H9 (cell line): ENCODE measurements around the gene NCEH1. TPM values are rescaled to one million over a fixed set of nuclear protein-coding genes. Genes with fewer than 3 reads are reported as not detected.

Source experiments
- DNase-seq: peaks from one replicate; pipeline ENCODE4 v3.0.0-alpha.2; 2017
- H2AFZ ChIP-seq: one replicate; pipeline ENCODE4 v1.6.1; 2013; ENCODE audit warnings: mild to moderate bottlenecking, low read length, control low read depth, moderate library complexity
- H2AK5ac ChIP-seq: 2 replicates; pipeline ENCODE4 v1.6.1; 2013; ENCODE audit warnings: low read length, control low read depth, mixed read lengths; ENCODE audit not compliant: insufficient read length
- H2BK120ac ChIP-seq: one replicate; pipeline ENCODE4 v1.6.1; 2013; ENCODE audit warnings: low read depth, mild to moderate bottlenecking, low read length, control low read depth, inconsistent platforms; ENCODE audit not compliant: poor library complexity, severe bottlenecking
- H2BK12ac ChIP-seq: 2 replicates; pipeline ENCODE4 v1.6.1; 2013; ENCODE audit warnings: low read length, control low read depth, mixed read lengths, low read depth; ENCODE audit not compliant: insufficient read length
- H2BK15ac ChIP-seq: 2 replicates; pipeline ENCODE4 v1.6.1; 2013; ENCODE audit warnings: low read depth, low read length, control low read depth
- H2BK20ac ChIP-seq: one replicate; pipeline ENCODE4 v1.6.1; 2013; ENCODE audit warnings: low read depth, mild to moderate bottlenecking, low read length, control low read depth, inconsistent platforms; ENCODE audit not compliant: poor library complexity, severe bottlenecking
- H2BK5ac ChIP-seq: 2 replicates; pipeline ENCODE4 v1.6.1; 2013; ENCODE audit warnings: low read length, control low read depth, mixed read lengths; ENCODE audit not compliant: insufficient read length
- H3K14ac ChIP-seq: 2 replicates; pipeline ENCODE4 v1.6.1; 2013; ENCODE audit warnings: low read length, control low read depth; ENCODE audit not compliant: insufficient read depth
- H3K18ac ChIP-seq: 2 replicates; pipeline ENCODE4 v1.6.1; 2013; ENCODE audit warnings: low read depth, mild to moderate bottlenecking, mixed read lengths, low read length, control low read depth; ENCODE audit not compliant: insufficient read length
- H3K23ac ChIP-seq: 2 replicates; pipeline ENCODE4 v1.6.1; 2013; ENCODE audit warnings: low read length, control low read depth, mixed read lengths, low read depth; ENCODE audit not compliant: insufficient read length
- H3K23me2 ChIP-seq: 2 replicates; pipeline ENCODE4 v1.6.1; 2013; ENCODE audit warnings: low read depth, mild to moderate bottlenecking, mixed read lengths, low read length, control low read depth; ENCODE audit not compliant: insufficient read length, poor library complexity, severe bottlenecking
- H3K27ac ChIP-seq: 2 replicates; pipeline ENCODE4 v1.5.1; 2013; ENCODE audit warnings: low read length, control low read depth, mixed read lengths, low read depth; ENCODE audit not compliant: insufficient read length
- H3K27me3 ChIP-seq: 2 replicates; pipeline ENCODE4 v1.6.1; 2013; ENCODE audit warnings: low read length, control low read depth, inconsistent platforms; ENCODE audit not compliant: insufficient read depth
- H3K4ac ChIP-seq: 2 replicates; pipeline ENCODE4 v1.6.1; 2013; ENCODE audit warnings: low read depth, mild to moderate bottlenecking, control low read depth, inconsistent platforms, low read length, moderate library complexity
- H3K4me1 ChIP-seq: 2 replicates; pipeline ENCODE4 v1.6.1; 2013; ENCODE audit warnings: low read length, control low read depth, inconsistent platforms; ENCODE audit not compliant: insufficient read depth
- H3K4me2 ChIP-seq: 2 replicates; pipeline ENCODE4 v1.6.1; 2013; ENCODE audit warnings: low read length, control low read depth, mixed read lengths; ENCODE audit not compliant: insufficient read length, insufficient read depth
- H3K56ac ChIP-seq: 2 replicates; pipeline ENCODE4 v1.6.1; 2013; ENCODE audit warnings: low read depth, mild to moderate bottlenecking, mixed read lengths, low read length, control low read depth; ENCODE audit not compliant: insufficient read length
- H3K79me1 ChIP-seq: 2 replicates; pipeline ENCODE4 v1.6.1; 2013; ENCODE audit warnings: low read depth, mild to moderate bottlenecking, moderate library complexity, low read length, control low read depth, inconsistent platforms; ENCODE audit not compliant: insufficient read depth, poor library complexity, severe bottlenecking
- H3K79me2 ChIP-seq: 2 replicates; pipeline ENCODE4 v1.6.1; 2013; ENCODE audit warnings: low read length, control low read depth, inconsistent platforms; ENCODE audit not compliant: insufficient read depth
- H3K9ac ChIP-seq: 2 replicates; pipeline ENCODE4 v1.6.1; 2013; ENCODE audit warnings: low read length, control low read depth, mixed read lengths; ENCODE audit not compliant: insufficient read length; ENCODE audit errors: extremely low read depth
- H3K9me3 ChIP-seq: one replicate; pipeline ENCODE4 v1.6.1; 2013; ENCODE audit warnings: low read depth, low read length, inconsistent platforms; ENCODE audit not compliant: control insufficient read depth
- H3T11ph ChIP-seq: one replicate; pipeline ENCODE4 v1.6.1; 2013; ENCODE audit warnings: mild to moderate bottlenecking, low read length, control low read depth, inconsistent platforms
- H4K20me1 ChIP-seq: one replicate; pipeline ENCODE4 v1.6.1; 2013; ENCODE audit not compliant: control insufficient read depth, insufficient read length, insufficient read depth
- H4K5ac ChIP-seq: 2 replicates; pipeline ENCODE4 v1.6.1; 2013; ENCODE audit warnings: low read depth, mild to moderate bottlenecking, mixed read lengths, low read length, control low read depth; ENCODE audit not compliant: insufficient read length
- H4K8ac ChIP-seq: replicated peaks from 2 replicates; pipeline ENCODE4 v1.6.1; 2013; ENCODE audit warnings: low read length, control low read depth, mixed read lengths, low read depth; ENCODE audit not compliant: insufficient read length
- H4K91ac ChIP-seq: 2 replicates; pipeline ENCODE4 v1.6.1; 2013; ENCODE audit warnings: low read depth, mild to moderate bottlenecking, moderate library complexity, mixed read lengths, low read length, control low read depth; ENCODE audit not compliant: insufficient read length
- H3K27ac Mint-ChIP-seq, 3 experiments: 2 replicates in 2 of 3; 3 replicates in 1 of 3; pipeline ENCODE4 v1.8.0; 2020 to 2021; ENCODE audit warnings: mixed read lengths in 3 of 3, mild to moderate bottlenecking in 1 of 3, moderate library complexity in 1 of 3
- H3K27me3 Mint-ChIP-seq: 2 replicates; pipeline ENCODE4 v1.8.0; 2021; ENCODE audit warnings: low read depth, mild to moderate bottlenecking, moderate library complexity, mixed read lengths
- H3K36me3 Mint-ChIP-seq, 3 experiments: 2 replicates in 2 of 3; 3 replicates in 1 of 3; pipeline ENCODE4 v1.8.0; 2020 to 2021; ENCODE audit warnings: low read depth in 3 of 3, mixed read lengths in 3 of 3; ENCODE audit not compliant: insufficient read depth in 1 of 3
- H3K4me1 Mint-ChIP-seq, 2 experiments: 2 replicates each; pipeline ENCODE4 v1.8.0; 2020; ENCODE audit warnings: mixed read lengths in 2 of 2
- H3K4me3 Mint-ChIP-seq, 2 experiments: 2 replicates in 1 of 2; 3 replicates in 1 of 2; pipeline ENCODE4 v1.8.0; 2020 to 2021; ENCODE audit warnings: mild to moderate bottlenecking in 2 of 2, mixed read lengths in 2 of 2, moderate library complexity in 1 of 2
- H3K9me3 Mint-ChIP-seq, 2 experiments: 2 replicates in 1 of 2; 3 replicates in 1 of 2; pipeline ENCODE4 v1.8.0; 2020; ENCODE audit warnings: mild to moderate bottlenecking in 2 of 2, mixed read lengths in 2 of 2, moderate library complexity in 1 of 2
- CTCF ChIP-seq: fragments of 200-600 bp; sonication (generic); conservative IDR thresholded peaks from 3 replicates; pipeline ENCODE4 v1.8.0; 2021; ENCODE audit warnings: antibody characterized with exemption, mild to moderate bottlenecking
- WGBS: extraction: QIAGEN DNeasy Blood & Tissue Kit; methylation state at CpG from one replicate; pipeline ENCODE4 v1.1.7; 2013; ENCODE audit warnings: missing lambda C conversion rate, low lambda C conversion rate, mixed read lengths; ENCODE audit not compliant: insufficient read length; ENCODE audit errors: extremely low coverage; 5-methylcytosine and 5-hydroxymethylcytosine counted together
- total RNA-seq: library from RNA; stranded (reverse); gene quantifications from 2 replicates; pipeline ENCODE4 v1.2.1, GENCODE V29; 2021

NCEH1 gene
- total RNA-seq, 1 experiment from 2014 or later = 2.3 TPM

DNA sequence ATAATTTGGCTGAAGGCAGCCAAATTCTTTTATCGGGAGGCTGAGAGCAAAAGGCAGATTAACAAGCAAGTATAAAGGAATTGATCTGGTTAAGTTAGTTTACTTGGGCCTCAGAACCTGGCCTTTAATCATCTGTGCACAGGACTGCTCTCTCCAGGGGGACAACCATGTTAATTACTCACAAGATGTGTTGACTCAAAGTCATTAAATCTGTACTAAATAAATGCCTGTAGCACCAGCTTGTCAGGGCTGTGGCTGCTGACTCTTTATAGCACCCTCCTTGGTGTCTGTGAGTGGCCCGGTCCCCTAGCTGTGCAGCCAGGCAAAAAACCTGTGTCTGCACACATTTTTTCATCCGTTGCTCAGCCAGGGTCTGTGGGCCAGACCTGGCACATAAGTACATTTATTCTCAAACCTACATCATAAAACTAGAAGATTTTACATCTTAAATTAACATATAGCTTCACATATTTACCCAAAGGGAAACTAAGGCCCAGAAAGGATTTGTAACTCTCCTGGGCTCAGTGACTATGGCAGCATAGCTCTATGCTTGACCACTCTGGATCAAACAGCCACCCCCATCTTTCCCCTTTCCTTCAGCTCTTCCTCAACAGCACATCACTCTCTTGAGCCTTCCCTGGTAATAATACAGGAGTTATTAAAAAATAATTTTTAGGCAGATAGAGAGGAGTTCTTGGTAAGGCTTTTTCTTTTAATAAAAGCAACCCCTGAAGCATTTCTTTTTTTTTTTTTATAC lies 51.4 kb downstream of the NCEH1 start:
- no peaks in the 10 kb centered on the region for H3K9me3 ChIP-seq
- H3K4me2 ChIP-seq = no peak overlapping the region
- no peaks in the 10 kb centered on the region for H3K23me2 ChIP-seq
- no peaks in the 10 kb centered on the region for H3K79me2 ChIP-seq
- no peak overlapping the region for H3K4ac ChIP-seq
- no peak overlapping the region for H4K5ac ChIP-seq
- H3K14ac ChIP-seq = no peak overlapping the region
- H3K56ac ChIP-seq = no peak overlapping the region
- H3K27ac ChIP-seq = no peak overlapping the region
- H3K9ac ChIP-seq = no peak overlapping the region
- H3K4me1 Mint-ChIP-seq = peaks cover 5 to 6% of the 10 kb centered on the region in 2 experiments
- H3K27ac Mint-ChIP-seq = peak overlapping the region in 2 of 3 experiments; percentile 16 to 36; a peak in 1 of 7 replicates
- TF ChIP-seq CTCF = no peak
- H4K91ac ChIP-seq = no peak overlapping the region
- no peaks in the 10 kb centered on the region for H3K4me1 ChIP-seq
- H3K27me3 ChIP-seq = no peaks in the 10 kb centered on the region
- H2AFZ ChIP-seq = no peak overlapping the region
- no peak overlapping the region for H3K18ac ChIP-seq
- peaks cover 0 to 3% (median under 1%) of the 10 kb centered on the region in 3 experiments; a peak in 4 of 7 replicates for H3K36me3 Mint-ChIP-seq
- H4K8ac ChIP-seq = no peak overlapping the region
- no CpG with 5 or more reads among the region's 3 CpGs for WGBS
- no peak overlapping the region for H2BK20ac ChIP-seq
- no peaks in the 10 kb centered on the region for H4K20me1 ChIP-seq
- no peak overlapping the region for H2BK120ac ChIP-seq
- peaks cover 5 to 11% of the 10 kb centered on the region in 2 experiments; a peak in 2 of 5 replicates for H3K9me3 Mint-ChIP-seq
- H3T11ph ChIP-seq = no peak overlapping the region
- no peak overlapping the region for H3K4me3 Mint-ChIP-seq
- no peak for DNase-seq
- no peaks in the 10 kb centered on the region for H3K79me1 ChIP-seq
- no peak overlapping the region for H2BK12ac ChIP-seq
- H2AK5ac ChIP-seq = no peak overlapping the region
- H3K27me3 Mint-ChIP-seq = no peaks in the 10 kb centered on the region
- H2BK15ac ChIP-seq = no peak overlapping the region
- H3K23ac ChIP-seq = no peak overlapping the region
- no peak overlapping the region for H2BK5ac ChIP-seq
